ACC112 (cell line): ENCODE measurements around the gene APELA.
"Not testable (repeated sequence)": the region's sequence is repeated elsewhere in the genome, so short reads cannot be mapped to it uniquely, and the experiment has no call there.

Experiments used
- H2AFZ ChIP-seq: fragments of 200-600 bp; sonication (generic); one replicate; pipeline ENCODE4 v1.6.0; 2017; ENCODE audit warnings: antibody characterized with exemption, low read length; ENCODE audit not compliant: unreplicated experiment
- H3K27ac ChIP-seq: fragments of 200-600 bp; sonication (generic); 2 replicates; pipeline ENCODE4 v1.5.1; 2014; ENCODE audit warnings: low read depth, mild to moderate bottlenecking, antibody characterized with exemption, low read length, moderate library complexity
- H3K27me3 ChIP-seq: fragments of 200-600 bp; sonication (generic); 2 replicates; pipeline ENCODE4 v1.6.1; 2014; ENCODE audit warnings: mild to moderate bottlenecking, antibody characterized with exemption, low read length, moderate library complexity, mixed read lengths; ENCODE audit not compliant: insufficient read depth
- H3K36me3 ChIP-seq: fragments of 200-600 bp; sonication (generic); 2 replicates; pipeline ENCODE4 v1.6.1; 2016; ENCODE audit warnings: mild to moderate bottlenecking, antibody characterized with exemption, low read length, moderate library complexity, mixed read lengths; ENCODE audit not compliant: insufficient read depth
- H3K4me1 ChIP-seq: fragments of 200-600 bp; sonication (generic); one replicate; pipeline ENCODE4 v1.6.1; 2016; ENCODE audit warnings: low read length, mixed read lengths; ENCODE audit not compliant: insufficient read depth, unreplicated experiment, control insufficient read depth
- H3K4me3 ChIP-seq: fragments of 200-600 bp; sonication (generic); 2 replicates; pipeline ENCODE4 v1.5.1; 2014; ENCODE audit warnings: mild to moderate bottlenecking, low read depth, low read length
- H3K79me2 ChIP-seq: fragments of 200-600 bp; sonication (generic); one replicate; pipeline ENCODE4 v1.6.0; 2016; ENCODE audit warnings: low read length; ENCODE audit not compliant: control insufficient read depth, unreplicated experiment, insufficient read depth

APELA gene

DNA sequence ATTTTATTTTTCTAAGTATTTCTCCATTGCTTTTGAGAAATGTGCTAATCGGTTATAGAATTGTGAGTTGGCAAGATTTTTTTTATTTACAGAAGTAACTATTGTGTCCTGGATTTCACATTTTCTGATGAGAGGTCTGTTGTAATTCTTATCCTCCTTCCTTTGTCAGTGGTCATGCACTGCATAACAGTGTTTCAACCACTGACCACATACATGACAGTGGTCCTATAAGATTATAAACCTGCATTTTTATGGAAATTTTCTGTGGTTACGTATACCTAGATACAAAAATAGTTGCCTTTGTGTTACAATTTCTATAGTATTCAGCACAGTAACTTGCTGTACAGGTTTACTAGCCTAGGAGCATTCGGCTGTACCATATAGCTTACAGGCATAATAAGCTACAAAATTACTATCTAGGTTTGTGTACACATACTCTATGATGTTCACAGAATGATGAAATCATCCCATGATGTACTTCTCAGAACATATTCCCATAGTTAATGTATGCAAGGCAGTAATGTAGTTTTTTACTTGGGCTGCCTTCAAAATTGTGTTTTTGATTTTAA is 47.8 kb downstream of the APELA start:
- H3K4me1 ChIP-seq: no peaks in the 10 kb centered on the region
- H2AFZ ChIP-seq: no peak overlapping the region
- H3K27me3 ChIP-seq: no peaks in the 10 kb centered on the region
- no peaks in the 10 kb centered on the region for H3K36me3 ChIP-seq
- no peak overlapping the region for H3K27ac ChIP-seq
- no peak overlapping the region for H3K4me3 ChIP-seq
- no peaks in the 10 kb centered on the region for H3K79me2 ChIP-seq

DNA sequence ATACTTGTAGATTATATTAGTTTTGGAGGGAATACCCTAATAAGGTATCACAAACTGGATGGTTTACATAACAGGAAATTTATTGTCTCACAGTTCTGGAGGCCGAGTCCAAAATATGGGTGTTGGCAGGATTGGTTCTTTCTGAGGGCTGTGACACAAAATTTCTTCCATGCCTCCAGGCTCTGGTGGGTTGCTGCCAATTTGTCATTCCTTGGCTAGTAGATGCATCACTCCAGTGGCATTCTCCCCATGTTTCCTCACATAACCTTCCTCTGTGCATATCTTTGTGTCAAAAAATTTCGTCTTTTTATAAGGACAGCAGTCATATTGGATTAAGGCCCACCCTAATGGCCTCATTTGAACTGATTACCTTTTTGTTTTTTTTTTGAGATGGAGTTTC is 49.3 kb downstream of the APELA start:
- no peak overlapping the region for H2AFZ ChIP-seq
- H3K4me3 ChIP-seq: no peak overlapping the region
- H3K27ac ChIP-seq: no peak overlapping the region
- no peaks in the 10 kb centered on the region for H3K36me3 ChIP-seq
- no peaks in the 10 kb centered on the region for H3K79me2 ChIP-seq
- H3K27me3 ChIP-seq: no peaks in the 10 kb centered on the region
- no peaks in the 10 kb centered on the region for H3K4me1 ChIP-seq

GRCh38 chr4:164927101-164927500 is 50.1 kb downstream of the APELA start:
- not testable (repeated sequence) for H3K79me2 ChIP-seq, H3K4me1 ChIP-seq, H3K4me3 ChIP-seq, H3K27ac ChIP-seq, H3K27me3 ChIP-seq, H2AFZ ChIP-seq, H3K36me3 ChIP-seq

DNA sequence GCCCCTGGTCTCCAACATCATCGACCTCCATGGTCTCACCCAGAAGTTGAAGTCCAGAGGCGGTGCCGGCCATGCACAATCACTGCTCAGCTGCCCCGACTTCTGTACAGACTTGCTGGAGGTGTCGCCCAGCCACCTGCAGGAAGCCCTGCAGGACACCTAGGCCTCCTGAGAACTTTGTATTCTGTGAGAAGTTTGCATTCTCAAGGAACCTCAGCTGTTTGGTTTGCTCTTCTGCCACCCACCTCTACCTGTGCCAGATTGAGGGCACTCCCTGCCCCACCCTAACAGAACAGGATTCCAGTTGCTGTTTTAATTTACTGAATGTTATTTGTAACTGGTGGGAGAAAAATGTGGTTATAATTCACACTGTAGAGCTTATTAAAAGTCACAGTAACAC is 53.7 kb downstream of the APELA start:
- no peaks in the 10 kb centered on the region for H3K4me1 ChIP-seq
- no peaks in the 10 kb centered on the region for H3K79me2 ChIP-seq
- H3K27ac ChIP-seq: no peak overlapping the region
- no peak overlapping the region for H2AFZ ChIP-seq
- H3K27me3 ChIP-seq: no peaks in the 10 kb centered on the region
- H3K36me3 ChIP-seq: no peaks in the 10 kb centered on the region
- no peak overlapping the region for H3K4me3 ChIP-seq

- Histone ChIP-seq H3K27ac (no peak overlapping the region), H3K4me3 (no peak overlapping the region), H2AFZ (no peak overlapping the region), H3K4me1 (no peaks in the 10 kb centered on the region), H3K36me3 (no peaks in the 10 kb centered on the region), H3K79me2 (no peaks in the 10 kb centered on the region), H3K27me3 (no peaks in the 10 kb centered on the region)
Observed at GRCh38 chr4:164931551-164932324, 54.8 kb downstream of the APELA start.

- no peaks in the 10 kb centered on the region for H3K4me1 ChIP-seq
- H3K27me3 ChIP-seq: no peaks in the 10 kb centered on the region
- no peak overlapping the region for H2AFZ ChIP-seq
- H3K36me3 ChIP-seq: no peaks in the 10 kb centered on the region
- H3K27ac ChIP-seq: no peak overlapping the region
- H3K4me3 ChIP-seq: no peak overlapping the region
- no peaks in the 10 kb centered on the region for H3K79me2 ChIP-seq
Observed at GRCh38 chr4:164933244-164933643, 56.3 kb downstream of the APELA start.

- no peaks in the 10 kb centered on the region for H3K27me3 ChIP-seq
- no peaks in the 10 kb centered on the region for H3K36me3 ChIP-seq
- H3K4me3 ChIP-seq: no peak overlapping the region
- H3K79me2 ChIP-seq: no peaks in the 10 kb centered on the region
- no peak overlapping the region for H2AFZ ChIP-seq
- H3K27ac ChIP-seq: no peak overlapping the region
- H3K4me1 ChIP-seq: no peaks in the 10 kb centered on the region
Observed at GRCh38 chr4:164935363-164935762, 58.4 kb downstream of the APELA start.

- H3K79me2 ChIP-seq, H3K4me1 ChIP-seq, H3K36me3 ChIP-seq, H3K27me3 ChIP-seq, H3K27ac ChIP-seq, H3K4me3 ChIP-seq, H2AFZ ChIP-seq: not testable (repeated sequence)
Observed at GRCh38 chr4:164935865-164936606, 59.1 kb downstream of the APELA start.

DNA sequence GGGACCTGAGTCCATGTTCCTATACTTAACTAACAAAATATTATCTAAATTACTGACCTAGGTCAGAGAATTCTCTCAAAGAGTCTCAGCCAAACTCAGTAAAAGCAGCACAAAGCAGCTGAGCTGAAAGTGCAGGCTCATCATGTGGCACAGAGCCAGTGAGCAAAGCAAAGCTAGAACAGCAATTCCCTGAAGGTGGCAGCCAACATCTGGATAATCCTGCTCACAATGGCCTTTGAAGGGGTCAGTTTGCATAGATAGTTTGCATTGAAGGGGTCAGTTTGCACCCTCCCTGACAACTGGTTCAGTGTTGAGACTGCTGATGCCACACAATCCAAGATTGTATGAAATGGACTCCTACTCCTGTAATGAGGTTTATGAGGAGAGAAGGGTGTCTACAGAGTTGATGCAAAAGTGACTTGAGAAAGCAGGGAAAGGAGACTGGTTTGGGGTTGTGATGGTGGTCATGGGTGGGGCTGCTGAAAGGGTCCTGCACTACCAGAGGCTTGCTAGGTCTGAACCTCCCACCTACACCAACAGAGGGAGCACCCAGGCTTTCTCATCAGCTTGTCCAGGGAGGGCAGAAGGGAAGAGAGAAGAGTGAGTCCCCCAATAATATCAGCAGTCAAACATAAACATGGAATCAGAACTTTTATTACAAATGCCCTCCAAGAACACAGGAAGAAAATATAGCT is 60.7 kb downstream of the APELA start:
- Histone ChIP-seq H3K4me3 (no peak overlapping the region), H3K27ac (no peak overlapping the region), H3K36me3 (no peaks in the 10 kb centered on the region), H3K4me1 (no peaks in the 10 kb centered on the region), H3K27me3 (no peaks in the 10 kb centered on the region), H2AFZ (no peak overlapping the region), H3K79me2 (no peaks in the 10 kb centered on the region)

GRCh38 chr4:164943192-164943591 is 66.2 kb downstream of the APELA start:
- H3K27me3 ChIP-seq: peaks cover 3% of the 10 kb centered on the region
- H3K36me3 ChIP-seq: no peaks in the 10 kb centered on the region
- no peaks in the 10 kb centered on the region for H3K4me1 ChIP-seq
- no peak overlapping the region for H3K27ac ChIP-seq
- H3K4me3 ChIP-seq: no peak overlapping the region
- H3K79me2 ChIP-seq: no peaks in the 10 kb centered on the region
- no peak overlapping the region for H2AFZ ChIP-seq
